SIG-M5 treated with dmso at 0.1 percent for 504 hours (cell line): ENCODE results near the gene TNFRSF11A.
A peak's percentile ranks its signal among the peaks of the same experiment; 100 is the strongest.

ENCODE experiments used
- DNase-seq: peaks from one replicate; lab custom pipeline; 2025; ENCODE audit not compliant: unreplicated experiment; lab: John Stamatoyannopoulos, UW

Gene TNFRSF11A

GRCh38 chr18:62324917-62325805, at the start of gene TNFRSF11A:
TSS of gene TNFRSF11A (plus strand) at chr18:62325310. CDS start at chr18:62325353, 43 bp downstream.
- peak; percentile 10 for DNase-seq

- DNase-seq = no peak
Observed at GRCh38 chr18:62277045-62277444, 48.1 kb upstream of the TNFRSF11A start.

GRCh38 chr18:62279561-62279960, 45.5 kb upstream of the TNFRSF11A start:
- DNase-seq = no peak

GRCh38 chr18:62280058-62280457, 45.1 kb upstream of the TNFRSF11A start:
- no peak for DNase-seq

- DNase-seq = no peak
Observed at GRCh38 chr18:62280786-62281185, 44.3 kb upstream of the TNFRSF11A start.

GRCh38 chr18:62281684-62282083, 43.4 kb upstream of the TNFRSF11A start:
- peak; percentile 44 for DNase-seq

- DNase-seq = no peak
Observed at GRCh38 chr18:62282188-62282629, 42.9 kb upstream of the TNFRSF11A start.

GRCh38 chr18:62284637-62285036, 40.5 kb upstream of the TNFRSF11A start:
- DNase-seq = no peak

- DNase-seq = no peak
Observed at GRCh38 chr18:62285281-62285680, 39.8 kb upstream of the TNFRSF11A start.

- peak; percentile 35 for DNase-seq
Observed at GRCh38 chr18:62287781-62288664, 37.1 kb upstream of the TNFRSF11A start.

- peak; percentile 93 for DNase-seq
Observed at GRCh38 chr18:62288665-62289008, 36.5 kb upstream of the TNFRSF11A start.

- DNase-seq = no peak
Observed at GRCh38 chr18:62289047-62289446, 36.1 kb upstream of the TNFRSF11A start.

GRCh38 chr18:62294073-62294472, 31.0 kb upstream of the TNFRSF11A start:
- DNase-seq = no peak

GRCh38 chr18:62300359-62300963, 24.6 kb upstream of the TNFRSF11A start:
- DNase-seq = no peak

GRCh38 chr18:62301322-62301721, 23.8 kb upstream of the TNFRSF11A start:
- no peak for DNase-seq

- DNase-seq = no peak
Observed at GRCh38 chr18:62312851-62313250, 12.3 kb upstream of the TNFRSF11A start.

GRCh38 chr18:62318228-62319180, 6.6 kb upstream of the TNFRSF11A start:
- no peak for DNase-seq

GRCh38 chr18:62321201-62321600, 3.9 kb upstream of the TNFRSF11A start:
- DNase-seq = peak; percentile 5

GRCh38 chr18:62323483-62324180, 1.5 kb upstream of the TNFRSF11A start:
- no peak for DNase-seq
